Mesenchymal stem cell (in vitro differentiated cells and primary cell): ENCODE measurements around the gene ITGA1.

Experiments
- DNase-seq: peaks from one replicate; pipeline ENCODE4 v3.0.0-alpha.2; 2013
- H2AFZ ChIP-seq: one replicate; pipeline ENCODE4 v1.6.1; 2013; ENCODE audit warnings: low read depth, mild to moderate bottlenecking, control low read depth, inconsistent platforms, low read length, moderate library complexity
- H2AK5ac ChIP-seq: 2 replicates; pipeline ENCODE4 v1.6.1; 2013; ENCODE audit warnings: low read length, moderate library complexity, mild to moderate bottlenecking, inconsistent platforms; ENCODE audit not compliant: severe bottlenecking
- H2BK120ac ChIP-seq: one replicate; pipeline ENCODE4 v1.6.1; 2013; ENCODE audit warnings: low read depth, mild to moderate bottlenecking, inconsistent platforms, low read length, moderate library complexity
- H2BK12ac ChIP-seq, 2 experiments: one replicate each; pipeline ENCODE4 v1.6.1; 2013; ENCODE audit warnings: inconsistent platforms in 2 of 2, low read length in 2 of 2, mild to moderate bottlenecking in 2 of 2, moderate library complexity in 2 of 2, control low read depth in 1 of 2
- H2BK15ac ChIP-seq: one replicate; pipeline ENCODE4 v1.6.1; 2013; ENCODE audit warnings: mild to moderate bottlenecking, low read depth, inconsistent platforms; ENCODE audit not compliant: poor library complexity, severe bottlenecking
- H2BK5ac ChIP-seq: 2 replicates; pipeline ENCODE4 v1.6.1; 2013; ENCODE audit warnings: low read depth, mild to moderate bottlenecking, low read length, control low read depth, inconsistent platforms; ENCODE audit not compliant: poor library complexity, severe bottlenecking
- H3K14ac ChIP-seq, 2 experiments: one replicate each; pipeline ENCODE4 v1.6.1; 2013; ENCODE audit warnings: inconsistent platforms in 2 of 2, low read length in 2 of 2, control low read depth in 1 of 2, mild to moderate bottlenecking in 1 of 2, moderate library complexity in 1 of 2
- H3K18ac ChIP-seq, 2 experiments: one replicate each; pipeline ENCODE4 v1.6.1; 2013; ENCODE audit warnings: inconsistent platforms in 2 of 2, low read length in 2 of 2, control low read depth in 1 of 2, low read depth in 1 of 2, mild to moderate bottlenecking in 1 of 2
- H3K23ac ChIP-seq, 2 experiments: one replicate each; pipeline ENCODE4 v1.6.1; 2013; ENCODE audit warnings: inconsistent platforms in 2 of 2, low read length in 2 of 2, mild to moderate bottlenecking in 2 of 2, moderate library complexity in 2 of 2, control low read depth in 1 of 2
- H3K27ac ChIP-seq: 2 replicates; pipeline ENCODE4 v1.5.1; 2013; ENCODE audit warnings: mild to moderate bottlenecking, moderate library complexity, low read length, control low read depth, inconsistent platforms; ENCODE audit not compliant: poor library complexity, severe bottlenecking
- H3K27me3 ChIP-seq, 2 experiments: 2 replicates each; pipeline versions ENCODE4 v1.6.1 to v1.7.0; 2013; ENCODE audit warnings: low read length in 2 of 2, mild to moderate bottlenecking in 2 of 2, moderate library complexity in 2 of 2, control low read depth in 1 of 2, inconsistent platforms in 1 of 2; ENCODE audit not compliant: control insufficient read depth in 1 of 2, insufficient read depth in 1 of 2
- H3K36me3 ChIP-seq, 2 experiments: 2 replicates each; pipeline versions ENCODE4 v1.6.1 to v1.7.0; 2013; ENCODE audit warnings: low read length in 2 of 2, control low read depth in 1 of 2, inconsistent platforms in 1 of 2, low read depth in 1 of 2, mild to moderate bottlenecking in 1 of 2; ENCODE audit not compliant: insufficient read depth in 2 of 2, control insufficient read depth in 1 of 2
- H3K4ac ChIP-seq, 2 experiments: one replicate each; pipeline ENCODE4 v1.6.1; 2013; ENCODE audit warnings: inconsistent platforms in 2 of 2, low read length in 2 of 2, mild to moderate bottlenecking in 2 of 2, moderate library complexity in 2 of 2, control low read depth in 1 of 2, low read depth in 1 of 2
- H3K4me1 ChIP-seq: 2 replicates; pipeline ENCODE4 v1.6.1; 2013; ENCODE audit warnings: low read depth, low read length, control low read depth; ENCODE audit not compliant: control insufficient read depth, insufficient read depth
- H3K4me2 ChIP-seq: 2 replicates; pipeline ENCODE4 v1.6.1; 2013; ENCODE audit warnings: low read length, mild to moderate bottlenecking, inconsistent platforms; ENCODE audit not compliant: poor library complexity, severe bottlenecking
- H3K4me3 ChIP-seq, 2 experiments: 2 replicates each; pipeline versions ENCODE4 v1.5.1 to v1.7.0; 2013; ENCODE audit warnings: low read length in 2 of 2, mild to moderate bottlenecking in 2 of 2, control low read depth in 1 of 2, low read depth in 1 of 2; ENCODE audit not compliant: insufficient read depth in 1 of 2
- H3K79me1 ChIP-seq: replicated peaks from 2 replicates; pipeline ENCODE4 v1.6.1; 2013; ENCODE audit warnings: mild to moderate bottlenecking, control low read depth, low read length, inconsistent platforms; ENCODE audit not compliant: poor library complexity, severe bottlenecking
- H3K9ac ChIP-seq: 2 replicates; pipeline ENCODE4 v1.7.0; 2013; ENCODE audit warnings: mild to moderate bottlenecking, low read length, moderate library complexity
- H3K9me3 ChIP-seq: 2 replicates; pipeline ENCODE4 v1.7.0; 2013; ENCODE audit warnings: mild to moderate bottlenecking, low read length; ENCODE audit not compliant: control insufficient read depth
- H4K8ac ChIP-seq: one replicate; pipeline ENCODE4 v1.6.1; 2013; ENCODE audit warnings: inconsistent platforms, mild to moderate bottlenecking, low read length, moderate library complexity
- H4K91ac ChIP-seq: one replicate; pipeline ENCODE4 v1.6.1; 2013; ENCODE audit warnings: mild to moderate bottlenecking, low read length, inconsistent platforms
- WGBS: methylation state at CpG from one replicate; pipeline ENCODE4 v1.1.7; 2013; ENCODE audit warnings: mixed read lengths; 5-methylcytosine and 5-hydroxymethylcytosine counted together

The ITGA1 gene

GRCh38 chr5:52870448-52870847, 82.7 kb downstream of the ITGA1 start:
- H2BK120ac ChIP-seq: no peak overlapping the region
- WGBS: 4% methylated on average over 1 of the region's 1 CpG
- H3K4ac ChIP-seq: no peak overlapping the region
- H3K9me3 ChIP-seq: no peaks in the 10 kb centered on the region
- no peak overlapping the region for H4K8ac ChIP-seq
- no peak overlapping the region for H3K9ac ChIP-seq
- no peaks in the 10 kb centered on the region for H3K36me3 ChIP-seq
- H3K79me1 ChIP-seq: no peaks in the 10 kb centered on the region
- no peak overlapping the region for H3K4me3 ChIP-seq
- H2BK12ac ChIP-seq: no peak overlapping the region
- H3K27ac ChIP-seq: peak overlapping the region; percentile 4
- H3K18ac ChIP-seq: peak overlapping the region; percentile 7 to 28
- no peak overlapping the region for H3K23ac ChIP-seq
- H3K4me2 ChIP-seq: no peak overlapping the region
- H2BK15ac ChIP-seq: no peak overlapping the region
- H2BK5ac ChIP-seq: no peak overlapping the region
- peaks cover 3% of the 10 kb centered on the region for H3K4me1 ChIP-seq
- H3K14ac ChIP-seq: no peak overlapping the region
- no peaks in the 10 kb centered on the region for H3K27me3 ChIP-seq
- no peak overlapping the region for H4K91ac ChIP-seq
- no peak overlapping the region for H2AFZ ChIP-seq
- H2AK5ac ChIP-seq: no peak overlapping the region
- DNase-seq: peak; percentile 79

GRCh38 chr5:52875827-52876226, 88.1 kb downstream of the ITGA1 start:
- no peak overlapping the region for H4K8ac ChIP-seq
- no peaks in the 10 kb centered on the region for H3K79me1 ChIP-seq
- no peak overlapping the region for H2AK5ac ChIP-seq
- no peak overlapping the region for H2BK12ac ChIP-seq
- no peak overlapping the region for H3K23ac ChIP-seq
- no peak overlapping the region for H4K91ac ChIP-seq
- no peak overlapping the region for H3K18ac ChIP-seq
- DNase-seq: peak; percentile 60
- no peak overlapping the region for H3K9ac ChIP-seq
- WGBS: 80% methylated on average over 1 of the region's 3 CpGs
- no peak overlapping the region for H2BK5ac ChIP-seq
- no peak overlapping the region for H3K4me2 ChIP-seq
- no peaks in the 10 kb centered on the region for H3K9me3 ChIP-seq
- no peak overlapping the region for H3K4ac ChIP-seq
- no peak overlapping the region for H3K27ac ChIP-seq
- no peak overlapping the region for H2AFZ ChIP-seq
- no peaks in the 10 kb centered on the region for H3K36me3 ChIP-seq
- H3K4me3 ChIP-seq: no peak overlapping the region
- H3K27me3 ChIP-seq: no peaks in the 10 kb centered on the region
- H2BK120ac ChIP-seq: no peak overlapping the region
- H3K4me1 ChIP-seq: no peaks in the 10 kb centered on the region
- H2BK15ac ChIP-seq: no peak overlapping the region
- H3K14ac ChIP-seq: no peak overlapping the region

GRCh38 chr5:52876456-52876855, 88.7 kb downstream of the ITGA1 start:
- no peak overlapping the region for H3K23ac ChIP-seq
- H3K14ac ChIP-seq: no peak overlapping the region
- H3K4me2 ChIP-seq: no peak overlapping the region
- no peaks in the 10 kb centered on the region for H3K27me3 ChIP-seq
- no peak overlapping the region for H2AFZ ChIP-seq
- no peak overlapping the region for H3K9ac ChIP-seq
- H2BK5ac ChIP-seq: no peak overlapping the region
- DNase-seq: peak; percentile 76
- no peak overlapping the region for H3K27ac ChIP-seq
- H2AK5ac ChIP-seq: no peak overlapping the region
- no peak overlapping the region for H3K4ac ChIP-seq
- H4K8ac ChIP-seq: no peak overlapping the region
- H3K36me3 ChIP-seq: no peaks in the 10 kb centered on the region
- no peak overlapping the region for H2BK15ac ChIP-seq
- no peaks in the 10 kb centered on the region for H3K9me3 ChIP-seq
- no peak overlapping the region for H2BK12ac ChIP-seq
- 39% methylated on average over 3 of the region's 4 CpGs for WGBS
- H2BK120ac ChIP-seq: no peak overlapping the region
- no peak overlapping the region for H3K4me3 ChIP-seq
- H3K79me1 ChIP-seq: no peaks in the 10 kb centered on the region
- no peak overlapping the region for H3K18ac ChIP-seq
- H4K91ac ChIP-seq: no peak overlapping the region
- H3K4me1 ChIP-seq: no peaks in the 10 kb centered on the region

GRCh38 chr5:52878656-52879055, 90.9 kb downstream of the ITGA1 start:
- H2AK5ac ChIP-seq: no peak overlapping the region
- H2BK120ac ChIP-seq: no peak overlapping the region
- H4K8ac ChIP-seq: no peak overlapping the region
- no peaks in the 10 kb centered on the region for H3K79me1 ChIP-seq
- no peaks in the 10 kb centered on the region for H3K9me3 ChIP-seq
- no peaks in the 10 kb centered on the region for H3K36me3 ChIP-seq
- no peak overlapping the region for H3K4ac ChIP-seq
- H2BK12ac ChIP-seq: no peak overlapping the region
- WGBS: 62% methylated on average over 3 of the region's 3 CpGs
- H3K27ac ChIP-seq: no peak overlapping the region
- peak; percentile 70 for DNase-seq
- H4K91ac ChIP-seq: no peak overlapping the region
- H3K9ac ChIP-seq: no peak overlapping the region
- H3K4me3 ChIP-seq: no peak overlapping the region
- H3K27me3 ChIP-seq: no peaks in the 10 kb centered on the region
- no peak overlapping the region for H2AFZ ChIP-seq
- H3K23ac ChIP-seq: no peak overlapping the region
- no peak overlapping the region for H3K4me2 ChIP-seq
- no peaks in the 10 kb centered on the region for H3K4me1 ChIP-seq
- H2BK5ac ChIP-seq: no peak overlapping the region
- H2BK15ac ChIP-seq: no peak overlapping the region
- H3K14ac ChIP-seq: no peak overlapping the region
- H3K18ac ChIP-seq: no peak overlapping the region
